Liver (tissue), 3 donors: ENCODE measurements around the gene MCU.

Experiments used
- FOXA1 ChIP-seq: IDR thresholded peaks from 2 replicates; pipeline ENCODE4 v1.6.1; 2016; ENCODE audit warnings: antibody characterized with exemption
- HNF4G ChIP-seq: IDR thresholded peaks from 2 replicates; pipeline ENCODE4 v1.6.1; 2016; ENCODE audit warnings: antibody characterized with exemption
- JUND ChIP-seq, 2 donors: IDR thresholded peaks; 2 replicates each; pipeline ENCODE4 v1.6.1; 2016; ENCODE audit warnings: antibody characterized with exemption in 2 of 2
- NR2F2 ChIP-seq: IDR thresholded peaks from 2 replicates; pipeline ENCODE4 v1.6.1; 2016; ENCODE audit warnings: antibody characterized with exemption
- RAD21 ChIP-seq, 2 donors: IDR thresholded peaks; 2 replicates each; pipeline ENCODE4 v1.6.1; 2016; ENCODE audit warnings: antibody characterized with exemption in 2 of 2, mild to moderate bottlenecking in 2 of 2
- RXRA ChIP-seq, 2 donors: IDR thresholded peaks; 2 replicates each; pipeline ENCODE4 v1.6.1; 2017 to 2018; ENCODE audit warnings: antibody characterized with exemption in 2 of 2, mild to moderate bottlenecking in 1 of 2
- SP1 ChIP-seq: IDR thresholded peaks from 2 replicates; pipeline ENCODE4 v1.6.1; 2018; ENCODE audit warnings: antibody characterized with exemption, mild to moderate bottlenecking
- TAF1 ChIP-seq: conservative IDR thresholded peaks from 2 replicates; pipeline ENCODE4 v1.6.1; 2016; ENCODE audit warnings: antibody characterized with exemption, mild to moderate bottlenecking
- YY1 ChIP-seq: IDR thresholded peaks from 2 replicates; pipeline ENCODE4 v1.6.1; 2016; ENCODE audit warnings: antibody characterized with exemption, mild to moderate bottlenecking
- TF ChIP-seq, protein P1 (sequence below): fragments of 150-350 bp; IDR thresholded peaks from 2 replicates; pipeline ENCODE4 v1.5.1; 2017; ENCODE audit warnings: improper control_type of control experiment, low read depth, low read length; ENCODE audit not compliant: missing input control
- TF ChIP-seq, protein P2 (sequence below): IDR thresholded peaks from 2 replicates; pipeline ENCODE4 v1.6.1; 2016; ENCODE audit warnings: antibody characterized with exemption, mild to moderate bottlenecking
- TF ChIP-seq, protein P3 (sequence below): IDR thresholded peaks from 2 replicates; pipeline ENCODE4 v1.6.1; 2016; ENCODE audit warnings: antibody characterized with exemption
- TF ChIP-seq, protein P4 (sequence below): IDR thresholded peaks from 2 replicates; pipeline ENCODE4 v1.6.1; 2016; ENCODE audit warnings: antibody characterized with exemption
- donor health status: healthy.
- donor health status: healthy.

DNA sequence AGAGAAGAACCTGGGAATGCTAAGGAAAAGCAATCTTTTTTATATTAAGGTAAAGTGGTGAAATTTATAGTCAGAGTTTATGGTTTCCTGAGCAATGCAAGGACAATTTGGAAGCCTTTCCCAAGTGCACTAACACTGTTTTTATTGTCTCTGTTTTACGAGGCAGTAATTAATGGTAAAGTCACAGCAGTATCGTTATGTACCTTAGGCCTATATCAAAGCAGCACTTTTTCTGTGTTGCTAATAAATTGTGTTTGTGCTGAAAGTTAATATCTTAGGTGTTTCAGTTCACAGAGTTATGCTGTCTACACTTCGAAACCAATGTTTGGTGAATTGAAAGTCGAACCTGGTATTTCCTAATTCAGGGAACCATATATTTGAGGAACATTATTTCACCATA, 220.8 kb downstream of the MCU start:
- TF ChIP-seq, protein P1, sequence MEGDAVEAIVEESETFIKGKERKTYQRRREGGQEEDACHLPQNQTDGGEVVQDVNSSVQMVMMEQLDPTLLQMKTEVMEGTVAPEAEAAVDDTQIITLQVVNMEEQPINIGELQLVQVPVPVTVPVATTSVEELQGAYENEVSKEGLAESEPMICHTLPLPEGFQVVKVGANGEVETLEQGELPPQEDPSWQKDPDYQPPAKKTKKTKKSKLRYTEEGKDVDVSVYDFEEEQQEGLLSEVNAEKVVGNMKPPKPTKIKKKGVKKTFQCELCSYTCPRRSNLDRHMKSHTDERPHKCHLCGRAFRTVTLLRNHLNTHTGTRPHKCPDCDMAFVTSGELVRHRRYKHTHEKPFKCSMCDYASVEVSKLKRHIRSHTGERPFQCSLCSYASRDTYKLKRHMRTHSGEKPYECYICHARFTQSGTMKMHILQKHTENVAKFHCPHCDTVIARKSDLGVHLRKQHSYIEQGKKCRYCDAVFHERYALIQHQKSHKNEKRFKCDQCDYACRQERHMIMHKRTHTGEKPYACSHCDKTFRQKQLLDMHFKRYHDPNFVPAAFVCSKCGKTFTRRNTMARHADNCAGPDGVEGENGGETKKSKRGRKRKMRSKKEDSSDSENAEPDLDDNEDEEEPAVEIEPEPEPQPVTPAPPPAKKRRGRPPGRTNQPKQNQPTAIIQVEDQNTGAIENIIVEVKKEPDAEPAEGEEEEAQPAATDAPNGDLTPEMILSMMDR = no peak
- TF ChIP-seq RAD21 (IDR thresholded peaks at IDR 0.05) = no peak
- TF ChIP-seq, protein P2, sequence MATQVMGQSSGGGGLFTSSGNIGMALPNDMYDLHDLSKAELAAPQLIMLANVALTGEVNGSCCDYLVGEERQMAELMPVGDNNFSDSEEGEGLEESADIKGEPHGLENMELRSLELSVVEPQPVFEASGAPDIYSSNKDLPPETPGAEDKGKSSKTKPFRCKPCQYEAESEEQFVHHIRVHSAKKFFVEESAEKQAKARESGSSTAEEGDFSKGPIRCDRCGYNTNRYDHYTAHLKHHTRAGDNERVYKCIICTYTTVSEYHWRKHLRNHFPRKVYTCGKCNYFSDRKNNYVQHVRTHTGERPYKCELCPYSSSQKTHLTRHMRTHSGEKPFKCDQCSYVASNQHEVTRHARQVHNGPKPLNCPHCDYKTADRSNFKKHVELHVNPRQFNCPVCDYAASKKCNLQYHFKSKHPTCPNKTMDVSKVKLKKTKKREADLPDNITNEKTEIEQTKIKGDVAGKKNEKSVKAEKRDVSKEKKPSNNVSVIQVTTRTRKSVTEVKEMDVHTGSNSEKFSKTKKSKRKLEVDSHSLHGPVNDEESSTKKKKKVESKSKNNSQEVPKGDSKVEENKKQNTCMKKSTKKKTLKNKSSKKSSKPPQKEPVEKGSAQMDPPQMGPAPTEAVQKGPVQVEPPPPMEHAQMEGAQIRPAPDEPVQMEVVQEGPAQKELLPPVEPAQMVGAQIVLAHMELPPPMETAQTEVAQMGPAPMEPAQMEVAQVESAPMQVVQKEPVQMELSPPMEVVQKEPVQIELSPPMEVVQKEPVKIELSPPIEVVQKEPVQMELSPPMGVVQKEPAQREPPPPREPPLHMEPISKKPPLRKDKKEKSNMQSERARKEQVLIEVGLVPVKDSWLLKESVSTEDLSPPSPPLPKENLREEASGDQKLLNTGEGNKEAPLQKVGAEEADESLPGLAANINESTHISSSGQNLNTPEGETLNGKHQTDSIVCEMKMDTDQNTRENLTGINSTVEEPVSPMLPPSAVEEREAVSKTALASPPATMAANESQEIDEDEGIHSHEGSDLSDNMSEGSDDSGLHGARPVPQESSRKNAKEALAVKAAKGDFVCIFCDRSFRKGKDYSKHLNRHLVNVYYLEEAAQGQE = no peak
- no peak for TF ChIP-seq TAF1
- TF ChIP-seq YY1 = no peak
- no peak for TF ChIP-seq RXRA (IDR thresholded peaks at IDR 0.05)
- TF ChIP-seq, protein P3, sequence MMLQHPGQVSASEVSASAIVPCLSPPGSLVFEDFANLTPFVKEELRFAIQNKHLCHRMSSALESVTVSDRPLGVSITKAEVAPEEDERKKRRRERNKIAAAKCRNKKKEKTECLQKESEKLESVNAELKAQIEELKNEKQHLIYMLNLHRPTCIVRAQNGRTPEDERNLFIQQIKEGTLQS = no peak
- TF ChIP-seq, protein P4, sequence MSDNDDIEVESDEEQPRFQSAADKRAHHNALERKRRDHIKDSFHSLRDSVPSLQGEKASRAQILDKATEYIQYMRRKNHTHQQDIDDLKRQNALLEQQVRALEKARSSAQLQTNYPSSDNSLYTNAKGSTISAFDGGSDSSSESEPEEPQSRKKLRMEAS = no peak
- TF ChIP-seq JUND (IDR thresholded peaks at IDR 0.05) = no peak
- TF ChIP-seq HNF4G = no peak
- TF ChIP-seq NR2F2 = no peak
- TF ChIP-seq FOXA1 = no peak
- TF ChIP-seq SP1 = no peak
